IgD-negative memory B cell (primary cell): ENCODE results near the gene GPR35. TPM values are rescaled to one million over a fixed set of nuclear protein-coding genes. Genes with fewer than 3 reads are reported as not detected.

Experiments
- H3K27ac Mint-ChIP-seq, 3 donors: one replicate each; pipeline ENCODE4 v1.8.0; 2020 to 2022; ENCODE audit warnings: mild to moderate bottlenecking in 3 of 3, mixed read lengths in 3 of 3, moderate library complexity in 1 of 3
- H3K27me3 Mint-ChIP-seq: one replicate; pipeline ENCODE4 v1.8.0; 2021; ENCODE audit warnings: mixed read lengths
- H3K36me3 Mint-ChIP-seq: one replicate; pipeline ENCODE4 v1.8.0; 2020; ENCODE audit warnings: mild to moderate bottlenecking, mixed read lengths
- H3K4me1 Mint-ChIP-seq, 3 donors: one replicate each; pipeline ENCODE4 v1.8.0; 2020 to 2022; ENCODE audit warnings: mixed read lengths in 3 of 3, mild to moderate bottlenecking in 1 of 3
- H3K4me3 Mint-ChIP-seq, 4 donors: one replicate each; pipeline ENCODE4 v1.8.0; 2020 to 2022; ENCODE audit warnings: mild to moderate bottlenecking in 4 of 4, mixed read lengths in 4 of 4, moderate library complexity in 3 of 4
- H3K9me3 Mint-ChIP-seq, 3 donors: one replicate each; pipeline ENCODE4 v1.8.0; 2020 to 2021; ENCODE audit warnings: mixed read lengths in 3 of 3, mild to moderate bottlenecking in 1 of 3
- polyA plus RNA-seq: library from polyadenylated mRNA; unstranded; fragments of 300-500 nt; fragmentation: Illumina TruSeq; gene quantifications from one replicate; pipeline ENCODE4 v1.2.3, GENCODE V29; 2021

The GPR35 gene
- polyA plus RNA-seq, 1 donor from 2014 or later: not detected

- peaks cover 12% of the 10 kb centered on the region for H3K27me3 Mint-ChIP-seq
- no peaks in the 10 kb centered on the region for H3K9me3 Mint-ChIP-seq
- H3K36me3 Mint-ChIP-seq: no peaks in the 10 kb centered on the region
- H3K4me1 Mint-ChIP-seq: peaks cover 0 to 2% (median 2%) of the 10 kb centered on the region in 3 donors
- no peak overlapping the region for H3K4me3 Mint-ChIP-seq
- no peak overlapping the region for H3K27ac Mint-ChIP-seq
Measured at GRCh38 chr2:240643811-240644150, 18.5 kb downstream of the GPR35 start.

GRCh38 chr2:240644171-240644651, 18.9 kb downstream of the GPR35 start:
- Mint-ChIP-seq H3K36me3 (no peaks in the 10 kb centered on the region), H3K27ac (no peak overlapping the region), H3K27me3 (peaks cover 17% of the 10 kb centered on the region)

DNA sequence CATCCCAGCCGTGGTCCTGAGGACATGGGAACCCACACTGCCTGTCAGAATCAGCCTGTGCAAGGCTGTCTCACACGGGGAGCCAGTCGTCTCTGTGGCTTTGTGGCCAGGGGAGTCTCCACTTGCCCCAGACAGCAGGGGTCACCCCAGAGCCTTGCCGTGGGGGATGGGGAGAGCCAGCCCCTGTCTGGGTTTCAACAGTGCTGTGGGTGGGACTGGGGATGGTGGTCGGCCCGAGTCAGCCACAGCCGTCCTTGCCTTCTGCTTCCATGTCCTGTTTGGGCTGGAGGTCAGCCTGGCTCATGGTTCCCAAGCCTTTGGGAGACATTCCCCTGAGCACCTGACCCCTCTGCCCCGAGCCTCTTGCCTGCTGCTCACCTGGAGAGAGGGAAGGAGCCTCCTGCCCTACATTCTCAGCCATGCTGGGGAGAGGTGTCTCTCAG, 19.6 kb downstream of the GPR35 start:
- Mint-ChIP-seq H3K27me3 (peaks cover 22% of the 10 kb centered on the region), H3K36me3 (no peaks in the 10 kb centered on the region), H3K4me3 (no peak overlapping the region), H3K4me1 (peaks cover 0 to 2% (median 2%) of the 10 kb centered on the region in 3 donors), H3K9me3 (no peaks in the 10 kb centered on the region), H3K27ac (no peak overlapping the region)

More at GRCh38 chr2:240644171-240644651, 18.9 kb downstream of the GPR35 start:
- Mint-ChIP-seq H3K4me1 (peaks cover 0 to 2% (median 2%) of the 10 kb centered on the region in 3 donors), H3K9me3 (no peaks in the 10 kb centered on the region), H3K4me3 (no peak overlapping the region)

- H3K4me3 Mint-ChIP-seq: no peak overlapping the region
- H3K9me3 Mint-ChIP-seq: no peaks in the 10 kb centered on the region
- peaks cover 24% of the 10 kb centered on the region for H3K27me3 Mint-ChIP-seq
- H3K27ac Mint-ChIP-seq: no peak overlapping the region
- peaks cover 0 to 2% (median 2%) of the 10 kb centered on the region in 3 donors for H3K4me1 Mint-ChIP-seq
- H3K36me3 Mint-ChIP-seq: no peaks in the 10 kb centered on the region
Measured at GRCh38 chr2:240645346-240645745, 20.1 kb downstream of the GPR35 start.

- peaks cover 0 to 2% (median 2%) of the 10 kb centered on the region in 3 donors for H3K4me1 Mint-ChIP-seq
- H3K27ac Mint-ChIP-seq: peak overlapping the region in 1 of 3 donors; percentile 78
- peak overlapping the region in 1 of 4 donors; percentile 27 for H3K4me3 Mint-ChIP-seq
- peaks cover 25% of the 10 kb centered on the region for H3K27me3 Mint-ChIP-seq
- H3K36me3 Mint-ChIP-seq: no peaks in the 10 kb centered on the region
- H3K9me3 Mint-ChIP-seq: no peaks in the 10 kb centered on the region
Measured at GRCh38 chr2:240645801-240646175, 20.5 kb downstream of the GPR35 start.

DNA sequence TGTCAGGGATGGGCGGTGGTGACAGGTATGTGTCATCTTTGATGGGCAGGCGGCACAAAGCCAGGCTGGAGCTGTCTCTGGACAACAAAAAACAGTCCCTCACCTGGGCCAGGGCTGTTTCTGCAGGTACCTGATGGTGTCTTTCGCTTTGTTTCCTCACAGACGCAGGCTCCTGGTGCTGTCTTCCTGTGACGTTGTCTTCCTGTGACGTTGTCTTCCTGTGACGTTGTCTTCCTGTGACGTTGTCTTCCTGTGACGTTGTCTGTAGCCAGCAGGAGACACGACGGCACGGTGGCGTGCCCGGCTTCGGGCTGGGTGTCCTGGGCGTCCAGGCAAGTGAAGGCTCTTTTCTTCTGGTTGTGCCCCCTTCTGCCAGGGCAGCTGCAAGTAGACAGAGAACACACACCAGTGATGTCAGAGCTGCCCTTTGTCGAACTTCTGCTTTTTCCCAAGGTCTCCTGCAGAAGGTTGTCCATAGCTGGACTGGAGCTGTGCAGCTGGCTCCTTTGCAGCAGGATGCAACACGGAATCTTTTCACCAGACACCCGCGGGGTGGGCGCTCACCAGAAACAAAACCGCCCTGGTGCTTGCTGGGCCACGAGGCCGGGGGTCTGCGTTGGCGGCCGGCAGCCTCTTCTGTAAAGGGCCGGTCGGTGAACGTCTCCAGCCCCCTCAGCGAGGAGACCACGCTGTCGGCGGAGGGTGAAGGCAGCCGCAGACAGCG, 21.1 kb downstream of the GPR35 start:
- Mint-ChIP-seq H3K4me3 (peak overlapping the region in 1 of 4 donors; percentile 27), H3K4me1 (peaks cover 0 to 2% (median 2%) of the 10 kb centered on the region in 3 donors), H3K27ac (peak overlapping the region in 1 of 3 donors; percentile 78), H3K9me3 (no peaks in the 10 kb centered on the region), H3K27me3 (peaks cover 27% of the 10 kb centered on the region), H3K36me3 (no peaks in the 10 kb centered on the region)

DNA sequence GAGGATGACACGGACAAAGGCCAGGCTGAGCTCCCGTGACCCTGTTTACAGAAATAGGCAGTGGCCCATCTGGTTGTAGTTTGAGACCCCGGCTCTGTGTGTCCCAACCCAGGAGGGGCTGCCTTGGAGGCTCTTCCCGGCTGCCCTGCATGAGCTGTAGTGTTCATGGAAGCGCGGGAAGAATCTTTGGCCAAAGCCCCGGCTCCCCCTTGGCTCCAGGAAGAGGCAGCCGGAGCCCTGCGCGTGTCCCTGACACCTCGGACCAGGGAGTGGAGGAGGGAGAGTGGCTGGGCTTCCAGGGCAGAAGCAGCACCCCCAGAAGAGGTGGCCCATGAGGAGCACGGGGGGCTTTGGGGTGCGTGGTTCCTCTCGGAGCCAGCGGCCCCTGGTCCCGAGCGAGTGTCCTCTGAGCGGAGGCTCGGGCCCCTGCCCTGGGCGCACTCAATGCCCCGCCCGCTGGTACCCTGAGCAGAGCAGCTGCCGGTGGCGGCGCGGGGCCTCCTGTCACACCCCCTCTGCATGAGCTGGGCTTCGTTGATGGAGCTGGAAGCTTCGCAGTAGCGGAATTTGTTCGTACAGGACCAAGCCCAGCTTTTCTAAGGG, 21.7 kb downstream of the GPR35 start:
- H3K4me1 Mint-ChIP-seq: peaks cover 0 to 2% (median 2%) of the 10 kb centered on the region in 3 donors
- no peaks in the 10 kb centered on the region for H3K36me3 Mint-ChIP-seq
- peaks cover 33% of the 10 kb centered on the region for H3K27me3 Mint-ChIP-seq
- no peak overlapping the region for H3K4me3 Mint-ChIP-seq
- no peak overlapping the region for H3K27ac Mint-ChIP-seq
- H3K9me3 Mint-ChIP-seq: peaks cover 0 to 4% (median 0%) of the 10 kb centered on the region in 3 donors

DNA sequence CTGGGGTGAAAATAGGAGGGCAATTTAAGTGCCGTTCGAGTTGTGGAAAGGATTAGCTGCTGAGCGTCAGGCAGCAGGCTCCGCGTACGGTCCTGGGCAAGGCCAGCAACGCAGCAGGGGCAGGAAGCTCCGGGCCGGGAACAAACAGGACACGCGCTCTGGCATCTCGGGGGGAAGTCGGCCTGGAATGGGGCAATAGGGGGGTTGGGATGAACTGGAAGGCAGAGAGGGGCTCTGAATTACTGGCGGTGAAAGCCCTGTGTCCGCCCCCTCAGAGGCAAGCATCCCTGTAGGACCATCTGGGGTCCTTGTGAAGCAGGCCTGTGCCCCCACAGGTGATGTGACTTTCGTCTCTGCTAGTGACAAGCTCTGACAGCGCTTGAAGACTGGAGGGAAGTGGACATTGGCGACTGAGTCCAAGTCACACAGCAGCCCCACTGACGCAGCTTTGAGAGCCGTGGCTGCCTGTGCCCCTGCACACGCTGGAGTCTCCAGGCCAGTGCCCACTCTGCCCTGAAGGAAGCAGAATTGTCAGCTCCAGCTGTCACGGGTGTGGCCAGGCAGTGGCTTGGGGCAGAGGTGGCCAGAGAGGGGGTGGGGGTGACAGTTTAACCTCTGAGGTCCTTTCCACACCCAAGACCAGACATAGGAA, 22.3 kb downstream of the GPR35 start:
- no peak overlapping the region for H3K4me3 Mint-ChIP-seq
- H3K4me1 Mint-ChIP-seq: peaks cover 0 to 2% (median 2%) of the 10 kb centered on the region in 3 donors
- H3K27me3 Mint-ChIP-seq: peaks cover 35% of the 10 kb centered on the region
- H3K36me3 Mint-ChIP-seq: no peaks in the 10 kb centered on the region
- no peak overlapping the region for H3K27ac Mint-ChIP-seq
- H3K9me3 Mint-ChIP-seq: peaks cover 0 to 4% (median 0%) of the 10 kb centered on the region in 3 donors

- H3K27ac Mint-ChIP-seq: peak overlapping the region in 1 of 3 donors; percentile 20
- H3K4me3 Mint-ChIP-seq: peak overlapping the region in 1 of 4 donors; percentile 32
- peaks cover 0 to 2% (median 2%) of the 10 kb centered on the region in 3 donors for H3K4me1 Mint-ChIP-seq
- H3K27me3 Mint-ChIP-seq: peaks cover 38% of the 10 kb centered on the region
- peaks cover 0 to 4% (median 0%) of the 10 kb centered on the region in 3 donors for H3K9me3 Mint-ChIP-seq
- H3K36me3 Mint-ChIP-seq: no peaks in the 10 kb centered on the region
Measured at GRCh38 chr2:240648155-240648649, 22.9 kb downstream of the GPR35 start.

- peaks cover 38% of the 10 kb centered on the region for H3K27me3 Mint-ChIP-seq
- H3K9me3 Mint-ChIP-seq: peaks cover 0 to 4% (median 2%) of the 10 kb centered on the region in 3 donors
- H3K36me3 Mint-ChIP-seq: no peaks in the 10 kb centered on the region
- H3K4me3 Mint-ChIP-seq: no peak overlapping the region
- H3K4me1 Mint-ChIP-seq: peaks cover 0 to 2% (median 2%) of the 10 kb centered on the region in 3 donors
- H3K27ac Mint-ChIP-seq: peak overlapping the region in 1 of 3 donors; percentile 20
Measured at GRCh38 chr2:240648650-240649275, 23.5 kb downstream of the GPR35 start.

DNA sequence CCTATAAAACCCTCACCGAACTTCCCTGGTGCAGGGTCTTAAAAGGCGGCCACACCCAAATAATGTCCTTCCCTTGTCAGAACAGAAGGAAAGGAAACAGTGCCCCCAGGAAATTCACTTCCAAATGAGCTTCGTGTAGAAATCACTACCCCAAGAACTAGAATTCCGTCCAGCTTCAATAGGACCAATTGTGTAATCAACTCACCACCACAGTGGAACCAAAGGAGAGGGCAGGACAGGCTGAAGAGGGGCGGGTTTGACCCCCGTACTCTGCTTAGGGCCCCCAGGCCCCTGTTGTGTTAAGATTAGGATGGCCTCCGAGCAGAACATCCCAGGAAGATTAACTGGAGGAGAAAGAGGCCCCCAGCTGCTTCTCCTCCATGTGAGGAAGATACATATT, 24.1 kb downstream of the GPR35 start:
- Mint-ChIP-seq H3K27me3 (peaks cover 38% of the 10 kb centered on the region), H3K27ac (no peak overlapping the region), H3K4me3 (no peak overlapping the region), H3K9me3 (peaks cover 0 to 4% (median 2%) of the 10 kb centered on the region in 3 donors), H3K36me3 (no peaks in the 10 kb centered on the region), H3K4me1 (peaks cover 0 to 2% (median 2%) of the 10 kb centered on the region in 3 donors)

DNA sequence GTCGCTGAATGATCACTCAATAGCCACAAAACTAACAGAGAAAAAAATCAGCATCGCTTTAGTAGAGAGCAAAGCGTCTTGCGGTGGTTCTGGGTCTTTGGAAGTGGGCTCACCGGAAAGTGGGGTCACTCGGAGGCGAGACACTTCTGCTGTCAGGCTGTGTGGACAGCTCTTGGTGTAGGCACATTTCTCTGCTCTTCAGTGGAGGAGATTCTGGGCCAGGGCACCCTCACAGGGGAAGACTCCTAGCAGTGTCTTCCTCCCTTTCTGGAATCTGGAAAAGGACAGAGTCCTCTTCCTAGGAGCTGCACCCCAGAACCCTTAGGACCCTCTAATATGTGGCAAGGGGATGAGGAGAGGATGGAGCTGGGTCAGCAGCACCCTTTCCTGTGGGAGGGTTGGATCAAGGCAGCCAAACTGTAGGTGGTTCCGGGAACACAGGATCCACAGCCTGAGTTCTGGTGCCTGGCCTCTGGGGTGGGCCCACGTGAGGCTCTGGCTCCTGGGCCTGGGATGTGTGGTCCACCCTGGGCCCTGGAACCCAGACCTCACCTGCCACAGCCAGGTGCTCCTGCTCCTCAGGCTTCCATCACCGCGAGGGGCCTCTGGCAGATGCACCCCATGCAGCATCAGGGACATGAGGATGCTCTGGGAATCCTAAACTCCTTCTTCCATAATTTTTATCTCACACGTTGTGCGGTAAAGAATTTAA, 25.1 kb downstream of the GPR35 start:
- H3K27me3 Mint-ChIP-seq: peaks cover 47% of the 10 kb centered on the region
- H3K4me1 Mint-ChIP-seq: peaks cover 0 to 4% (median 4%) of the 10 kb centered on the region in 3 donors
- no peak overlapping the region for H3K4me3 Mint-ChIP-seq
- peak overlapping the region in 1 of 3 donors; percentile 24 for H3K27ac Mint-ChIP-seq
- H3K36me3 Mint-ChIP-seq: no peaks in the 10 kb centered on the region
- H3K9me3 Mint-ChIP-seq: peaks cover 0 to 4% (median 2%) of the 10 kb centered on the region in 3 donors

DNA sequence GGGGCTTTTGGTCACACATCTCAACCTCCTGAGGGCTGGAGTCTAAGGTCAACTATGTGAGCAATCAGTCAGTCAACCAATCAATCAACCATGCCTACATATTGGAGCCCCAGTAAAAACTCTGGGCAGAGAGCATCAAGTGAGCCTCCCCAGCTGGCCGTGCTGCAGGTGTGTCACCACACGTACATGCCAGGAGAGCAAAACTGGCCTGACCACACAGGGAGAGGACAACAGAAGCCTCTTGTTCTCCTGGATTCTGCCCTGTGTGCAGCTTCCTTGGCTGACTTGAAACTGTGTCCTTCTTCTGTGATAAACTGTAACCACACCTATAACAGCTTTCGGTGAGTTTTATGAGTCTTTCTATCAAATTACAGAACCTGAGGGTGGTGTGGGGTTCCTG, 25.9 kb downstream of the GPR35 start:
- Mint-ChIP-seq H3K27ac (peak overlapping the region in 1 of 3 donors; percentile 24), H3K4me3 (no peak overlapping the region), H3K36me3 (no peaks in the 10 kb centered on the region), H3K27me3 (peaks cover 47% of the 10 kb centered on the region), H3K9me3 (peaks cover 0 to 4% (median 2%) of the 10 kb centered on the region in 3 donors), H3K4me1 (peaks cover 0 to 5% (median 4%) of the 10 kb centered on the region in 3 donors)
